ENCODE data around the gene SMPD3. TPM values are rescaled to one million over a fixed set of nuclear protein-coding genes. Genes with fewer than 3 reads are reported as not detected.

SMPD3 gene
- total and polyA plus RNA-seq, 2 of the 8 experiments (the other 6 are each of a cell fraction or from before 2014, with no cell fraction given) = 0.39 to 1.3 TPM

GRCh38 chr16:68414581-68414980 is 33.7 kb downstream of the SMPD3 start (continued):
- no peak for TF ChIP-seq RAD21 (IDR thresholded peaks at IDR 0.05 in 1 of 2, conservative IDR thresholded peaks at IDR 0.05 in 1 of 2; ENCODE audit: low read depth in 2 of 2, low read length in 2 of 2)
- no peak for TF ChIP-seq TAF1 (IDR thresholded peaks at IDR 0.05; ENCODE audit: low read depth, low read length)
- TF ChIP-seq, protein P1, sequence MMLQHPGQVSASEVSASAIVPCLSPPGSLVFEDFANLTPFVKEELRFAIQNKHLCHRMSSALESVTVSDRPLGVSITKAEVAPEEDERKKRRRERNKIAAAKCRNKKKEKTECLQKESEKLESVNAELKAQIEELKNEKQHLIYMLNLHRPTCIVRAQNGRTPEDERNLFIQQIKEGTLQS (IDR thresholded peaks at IDR 0.05; ENCODE audit: insufficient read depth, low read depth, low read length) = no peak
- no peak for TF ChIP-seq TEAD4 (IDR thresholded peaks at IDR 0.05; ENCODE audit: low read depth, low read length)
